A673 (cell line): ENCODE measurements around the gene OR56A5.

ENCODE experiments used
- EZH2 ChIP-seq: fragments of 200-600 bp; sonication (generic); IDR thresholded peaks from 2 replicates; pipeline ENCODE4 v1.6.1; 2017; ENCODE audit warnings: borderline replicate concordance, low read depth, mild to moderate bottlenecking, mixed read lengths, antibody characterized with exemption, low read length; ENCODE audit not compliant: poor library complexity, severe bottlenecking
- TF ChIP-seq, protein P1 (sequence below): fragments of 300-800, 200-600 bp; sonication (generic); conservative IDR thresholded peaks from 2 replicates; pipeline ENCODE4 v1.5.1; 2017; ENCODE audit warnings: low read depth, mild to moderate bottlenecking, antibody characterized with exemption, low read length, moderate library complexity, mixed read lengths

DNA sequence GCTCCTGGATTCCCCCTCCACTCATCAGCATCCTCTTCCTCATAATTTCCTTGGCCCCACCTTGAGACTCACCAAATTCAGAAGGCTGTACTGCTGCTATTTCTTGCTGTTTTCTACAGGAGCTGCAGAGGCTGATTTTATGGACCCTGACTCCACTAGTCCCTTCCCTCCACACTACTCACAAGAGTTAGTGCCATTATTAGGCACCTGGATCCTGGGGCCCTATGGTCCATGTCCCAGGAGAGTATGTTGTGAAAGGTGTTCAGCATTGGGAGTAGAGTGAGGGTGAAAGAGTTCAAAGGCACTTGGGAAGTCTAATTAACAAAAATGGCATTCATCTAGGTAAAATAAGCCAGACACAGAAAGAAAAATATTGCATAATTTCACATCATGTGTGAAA is 38.6 kb upstream of the OR56A5 start, which contains the start of gene OR56A4:
- TF ChIP-seq, protein P1, sequence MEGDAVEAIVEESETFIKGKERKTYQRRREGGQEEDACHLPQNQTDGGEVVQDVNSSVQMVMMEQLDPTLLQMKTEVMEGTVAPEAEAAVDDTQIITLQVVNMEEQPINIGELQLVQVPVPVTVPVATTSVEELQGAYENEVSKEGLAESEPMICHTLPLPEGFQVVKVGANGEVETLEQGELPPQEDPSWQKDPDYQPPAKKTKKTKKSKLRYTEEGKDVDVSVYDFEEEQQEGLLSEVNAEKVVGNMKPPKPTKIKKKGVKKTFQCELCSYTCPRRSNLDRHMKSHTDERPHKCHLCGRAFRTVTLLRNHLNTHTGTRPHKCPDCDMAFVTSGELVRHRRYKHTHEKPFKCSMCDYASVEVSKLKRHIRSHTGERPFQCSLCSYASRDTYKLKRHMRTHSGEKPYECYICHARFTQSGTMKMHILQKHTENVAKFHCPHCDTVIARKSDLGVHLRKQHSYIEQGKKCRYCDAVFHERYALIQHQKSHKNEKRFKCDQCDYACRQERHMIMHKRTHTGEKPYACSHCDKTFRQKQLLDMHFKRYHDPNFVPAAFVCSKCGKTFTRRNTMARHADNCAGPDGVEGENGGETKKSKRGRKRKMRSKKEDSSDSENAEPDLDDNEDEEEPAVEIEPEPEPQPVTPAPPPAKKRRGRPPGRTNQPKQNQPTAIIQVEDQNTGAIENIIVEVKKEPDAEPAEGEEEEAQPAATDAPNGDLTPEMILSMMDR, result no peak
- TF ChIP-seq EZH2, result no peak
